KMS-11 (cell line): Measurements from ENCODE around the gene FGF12.

Experiments used
- H2AFZ ChIP-seq: fragments of 200-600 bp; sonication (generic); 2 replicates; pipeline ENCODE4 v1.6.1; 2016; ENCODE audit warnings: antibody characterized with exemption, mixed run types, low read depth
- H3K27ac ChIP-seq: fragments of 200-600 bp; sonication (generic); 2 replicates; pipeline ENCODE4 v1.6.1; 2016; ENCODE audit warnings: mild to moderate bottlenecking, mixed run types
- H3K27me3 ChIP-seq: fragments of 200-600 bp; sonication (generic); 2 replicates; pipeline ENCODE4 v1.6.1; 2017; ENCODE audit warnings: mild to moderate bottlenecking, low read depth, mixed run types, moderate library complexity; ENCODE audit not compliant: insufficient read depth
- H3K36me3 ChIP-seq: fragments of 200-600 bp; sonication (generic); 2 replicates; pipeline ENCODE4 v1.6.1; 2017; ENCODE audit warnings: mild to moderate bottlenecking, mixed run types; ENCODE audit not compliant: insufficient read depth
- H3K4me1 ChIP-seq: fragments of 200-600 bp; sonication (generic); 2 replicates; pipeline ENCODE4 v1.6.1; 2016; ENCODE audit warnings: mild to moderate bottlenecking, low read depth, mixed run types; ENCODE audit not compliant: poor library complexity, severe bottlenecking
- H3K4me2 ChIP-seq: fragments of 200-600 bp; sonication (generic); 2 replicates; pipeline ENCODE4 v1.7.0; 2016; ENCODE audit warnings: mild to moderate bottlenecking, mixed run types
- H3K4me3 ChIP-seq: fragments of 200-600 bp; sonication (generic); IDR thresholded peaks from 2 replicates; pipeline ENCODE4 v1.6.1; 2017; ENCODE audit warnings: low read depth, low read length, mixed read lengths; ENCODE audit not compliant: insufficient read depth
- H3K79me2 ChIP-seq: fragments of 200-600 bp; sonication (generic); 2 replicates; pipeline ENCODE4 v1.6.1; 2016; ENCODE audit warnings: low read depth, mixed run types; ENCODE audit not compliant: insufficient read depth
- H3K9ac ChIP-seq: fragments of 200-600 bp; sonication (generic); 2 replicates; pipeline ENCODE4 v1.6.1; 2016; ENCODE audit warnings: mild to moderate bottlenecking, mixed run types
- H4K20me1 ChIP-seq: fragments of 200-600 bp; sonication (generic); 2 replicates; pipeline ENCODE4 v1.6.1; 2016; ENCODE audit warnings: mild to moderate bottlenecking, mixed run types; ENCODE audit not compliant: insufficient read depth
- TF ChIP-seq, protein P1 (sequence below): fragments of 200-600 bp; sonication (generic); conservative IDR thresholded peaks from 2 replicates; pipeline ENCODE4 v1.6.1; 2017; ENCODE audit warnings: low read depth, mild to moderate bottlenecking, antibody characterized with exemption, low read length, moderate library complexity, mixed read lengths

Gene FGF12

DNA sequence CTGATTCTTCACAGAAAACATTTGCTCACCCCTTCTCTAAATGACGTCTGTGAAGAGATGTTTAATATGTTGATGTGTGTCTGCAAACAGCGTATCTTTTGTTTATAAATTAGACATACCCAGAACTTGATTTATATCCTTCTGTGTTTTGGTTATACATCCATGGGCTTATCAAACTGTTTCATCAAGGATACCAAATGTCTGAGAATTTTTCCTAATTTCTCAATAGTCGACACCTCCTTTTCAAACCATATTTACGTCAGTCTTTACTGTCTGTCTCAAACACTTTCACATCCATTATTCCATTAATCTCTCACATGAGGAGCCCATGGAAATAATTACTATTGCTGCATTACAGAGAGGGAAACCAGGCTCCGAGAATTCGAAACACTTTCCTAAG, 85.4 kb downstream of the FGF12 start:
- no peaks in the 10 kb centered on the region for H3K27me3 ChIP-seq
- H3K4me1 ChIP-seq = no peaks in the 10 kb centered on the region
- no peak overlapping the region for H3K4me3 ChIP-seq
- H4K20me1 ChIP-seq = no peaks in the 10 kb centered on the region
- TF ChIP-seq, protein P1, sequence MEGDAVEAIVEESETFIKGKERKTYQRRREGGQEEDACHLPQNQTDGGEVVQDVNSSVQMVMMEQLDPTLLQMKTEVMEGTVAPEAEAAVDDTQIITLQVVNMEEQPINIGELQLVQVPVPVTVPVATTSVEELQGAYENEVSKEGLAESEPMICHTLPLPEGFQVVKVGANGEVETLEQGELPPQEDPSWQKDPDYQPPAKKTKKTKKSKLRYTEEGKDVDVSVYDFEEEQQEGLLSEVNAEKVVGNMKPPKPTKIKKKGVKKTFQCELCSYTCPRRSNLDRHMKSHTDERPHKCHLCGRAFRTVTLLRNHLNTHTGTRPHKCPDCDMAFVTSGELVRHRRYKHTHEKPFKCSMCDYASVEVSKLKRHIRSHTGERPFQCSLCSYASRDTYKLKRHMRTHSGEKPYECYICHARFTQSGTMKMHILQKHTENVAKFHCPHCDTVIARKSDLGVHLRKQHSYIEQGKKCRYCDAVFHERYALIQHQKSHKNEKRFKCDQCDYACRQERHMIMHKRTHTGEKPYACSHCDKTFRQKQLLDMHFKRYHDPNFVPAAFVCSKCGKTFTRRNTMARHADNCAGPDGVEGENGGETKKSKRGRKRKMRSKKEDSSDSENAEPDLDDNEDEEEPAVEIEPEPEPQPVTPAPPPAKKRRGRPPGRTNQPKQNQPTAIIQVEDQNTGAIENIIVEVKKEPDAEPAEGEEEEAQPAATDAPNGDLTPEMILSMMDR = no peak
- no peak overlapping the region for H2AFZ ChIP-seq
- no peak overlapping the region for H3K27ac ChIP-seq
- H3K36me3 ChIP-seq = no peaks in the 10 kb centered on the region
- no peaks in the 10 kb centered on the region for H3K79me2 ChIP-seq
- no peak overlapping the region for H3K4me2 ChIP-seq
- no peak overlapping the region for H3K9ac ChIP-seq

DNA sequence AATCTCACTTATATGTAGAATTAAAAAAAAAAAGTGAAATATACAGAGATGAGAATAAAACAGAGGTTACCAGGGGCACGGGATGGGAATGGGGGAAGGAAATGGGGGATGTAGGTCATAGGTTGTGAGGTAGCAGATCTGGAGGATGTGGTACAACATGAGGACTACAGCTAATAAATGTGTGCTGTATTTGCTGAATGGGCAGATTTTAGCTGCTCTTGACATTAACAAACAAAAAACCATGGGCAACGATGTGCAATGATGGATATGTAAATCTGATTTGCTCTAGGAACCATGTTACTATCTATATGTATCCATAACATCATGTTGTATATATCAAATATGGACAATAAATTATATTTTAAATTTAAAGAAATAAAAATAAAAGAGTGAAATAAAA, 87.4 kb downstream of the FGF12 start:
- TF ChIP-seq, protein P1 = no peak
- no peak overlapping the region for H3K9ac ChIP-seq
- H3K4me3 ChIP-seq = no peak overlapping the region
- H3K4me1 ChIP-seq = no peaks in the 10 kb centered on the region
- no peaks in the 10 kb centered on the region for H3K36me3 ChIP-seq
- H3K79me2 ChIP-seq = no peaks in the 10 kb centered on the region
- H3K27ac ChIP-seq = no peak overlapping the region
- H3K27me3 ChIP-seq = no peaks in the 10 kb centered on the region
- no peaks in the 10 kb centered on the region for H4K20me1 ChIP-seq
- H3K4me2 ChIP-seq = no peak overlapping the region
- no peak overlapping the region for H2AFZ ChIP-seq

DNA sequence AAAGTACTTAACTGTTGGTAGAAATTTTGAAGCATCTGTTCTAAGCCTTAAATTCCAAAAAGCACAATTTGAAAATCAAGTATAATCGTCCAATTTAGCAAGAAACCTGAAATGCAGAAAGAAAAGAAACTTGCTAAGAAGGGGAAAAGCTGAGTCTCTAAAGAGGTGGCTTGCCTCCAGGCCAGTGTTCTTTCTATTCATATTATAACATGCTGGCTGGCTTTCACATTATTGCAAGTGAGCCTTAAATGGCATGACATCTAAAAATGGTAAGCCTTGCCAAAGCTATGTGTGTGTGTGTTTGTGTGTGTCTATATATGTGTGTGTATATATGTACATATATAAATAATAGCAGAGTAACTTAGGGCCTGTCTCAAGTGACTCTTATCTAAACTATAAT, 89.5 kb downstream of the FGF12 start:
- no peak overlapping the region for H3K9ac ChIP-seq
- no peak overlapping the region for H3K27ac ChIP-seq
- H3K27me3 ChIP-seq = no peaks in the 10 kb centered on the region
- no peaks in the 10 kb centered on the region for H3K79me2 ChIP-seq
- H4K20me1 ChIP-seq = no peaks in the 10 kb centered on the region
- H3K4me3 ChIP-seq = no peak overlapping the region
- no peak overlapping the region for H3K4me2 ChIP-seq
- no peaks in the 10 kb centered on the region for H3K4me1 ChIP-seq
- no peaks in the 10 kb centered on the region for H3K36me3 ChIP-seq
- H2AFZ ChIP-seq = no peak overlapping the region
- TF ChIP-seq, protein P1 = no peak

DNA sequence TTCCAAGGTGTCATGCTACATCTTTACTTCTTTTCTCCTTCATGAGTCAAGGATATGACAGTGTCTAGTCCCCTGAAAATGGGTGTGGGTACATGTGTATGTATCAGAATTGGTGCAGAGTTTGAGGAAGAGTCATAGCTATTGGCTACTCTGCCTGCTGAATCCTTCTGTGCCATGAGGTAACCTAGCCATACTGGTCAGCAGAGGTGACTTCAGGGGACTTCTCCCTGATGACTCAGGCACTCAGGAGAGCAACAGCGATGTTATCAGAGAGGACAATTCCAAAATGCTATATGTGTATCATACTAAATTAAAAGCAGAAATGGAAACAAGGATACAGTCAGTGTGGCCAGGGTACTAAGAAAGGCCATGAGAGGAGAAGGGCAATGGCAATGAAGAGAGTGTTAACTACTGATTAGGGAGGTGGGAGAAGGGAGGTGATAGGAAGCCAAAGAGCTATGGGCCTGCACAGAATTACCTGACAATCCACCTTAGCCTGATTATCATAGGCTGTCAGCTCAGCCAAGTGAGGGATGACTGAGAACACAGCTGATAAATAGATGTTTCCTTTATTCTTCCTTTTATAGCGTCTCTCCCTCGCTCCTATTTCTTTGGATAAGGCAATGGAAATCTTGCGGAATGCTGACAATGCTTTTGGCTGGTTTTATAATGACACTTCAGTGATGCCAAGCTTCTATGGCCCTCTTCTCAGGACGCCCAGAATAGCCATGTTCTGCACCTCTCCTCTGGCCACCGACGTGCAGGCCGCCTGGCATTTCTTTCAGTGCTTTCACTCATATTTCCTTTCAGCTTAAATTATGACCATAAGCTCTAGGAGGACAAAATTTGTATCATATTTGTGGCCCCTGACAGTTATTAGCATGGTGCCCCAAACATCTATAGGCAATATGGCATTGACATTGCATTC, 90.6 kb downstream of the FGF12 start:
- no peaks in the 10 kb centered on the region for H3K79me2 ChIP-seq
- H3K27ac ChIP-seq = no peak overlapping the region
- no peak overlapping the region for H2AFZ ChIP-seq
- no peak overlapping the region for H3K4me3 ChIP-seq
- no peak overlapping the region for H3K4me2 ChIP-seq
- no peaks in the 10 kb centered on the region for H3K27me3 ChIP-seq
- H3K4me1 ChIP-seq = no peaks in the 10 kb centered on the region
- H3K9ac ChIP-seq = no peak overlapping the region
- H4K20me1 ChIP-seq = no peaks in the 10 kb centered on the region
- TF ChIP-seq, protein P1 = no peak
- no peaks in the 10 kb centered on the region for H3K36me3 ChIP-seq
